HG03066 (cell line): ENCODE data around the gene SYNCRIP.
A peak's percentile ranks its signal among the peaks of the same experiment; 100 is the strongest.
"Not testable (repeated sequence)": the region's sequence is repeated elsewhere in the genome, so short reads cannot be mapped to it uniquely, and the experiment has no call there.

Experiments used
- ATAC-seq: cut with Tn5 transposase; IDR thresholded peaks from one replicate; pipeline ENCODE4 v1.9.1; 2021; ENCODE audit warnings: low read depth; ENCODE audit not compliant: unreplicated experiment

SYNCRIP gene

GRCh38 chr6:85600713-85601313 is 41.9 kb downstream of the SYNCRIP start:
- ATAC-seq, result no peak

DNA sequence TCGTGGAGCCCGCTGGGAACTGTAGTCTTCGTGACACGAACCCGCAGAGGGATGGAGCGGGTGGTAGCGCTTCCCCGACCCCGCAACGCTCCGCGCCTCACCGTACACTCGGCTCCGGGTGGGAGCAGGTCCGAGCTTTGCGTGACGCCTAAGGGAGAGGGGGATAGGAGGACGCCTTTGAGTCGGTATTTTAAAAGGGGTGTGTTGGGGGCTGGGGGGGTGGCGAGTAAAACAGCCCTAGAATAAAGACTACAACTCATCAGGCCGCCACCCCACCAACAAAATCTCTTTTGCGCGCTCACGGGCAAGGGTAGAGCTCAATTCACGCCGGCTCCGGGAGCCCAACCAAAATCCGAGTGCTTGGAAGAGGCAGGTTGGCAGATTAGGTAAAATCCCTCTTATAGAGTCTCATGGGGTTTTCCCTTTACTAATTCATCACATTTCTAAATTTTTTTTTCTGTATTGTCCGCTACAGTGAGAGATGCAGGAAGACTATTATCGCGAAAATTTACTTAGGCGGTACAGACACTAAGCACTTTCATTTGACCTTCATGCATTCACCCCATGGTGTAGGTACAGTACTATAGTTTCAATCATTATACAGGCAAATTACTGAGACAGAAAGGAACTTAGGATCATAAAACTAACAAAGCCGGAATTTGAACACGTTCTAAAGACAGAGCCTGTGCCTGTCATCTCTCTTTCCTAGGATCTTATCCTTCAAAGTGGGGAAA is 48.3 kb downstream of the SYNCRIP start:
- peak; percentile 11 for ATAC-seq

DNA sequence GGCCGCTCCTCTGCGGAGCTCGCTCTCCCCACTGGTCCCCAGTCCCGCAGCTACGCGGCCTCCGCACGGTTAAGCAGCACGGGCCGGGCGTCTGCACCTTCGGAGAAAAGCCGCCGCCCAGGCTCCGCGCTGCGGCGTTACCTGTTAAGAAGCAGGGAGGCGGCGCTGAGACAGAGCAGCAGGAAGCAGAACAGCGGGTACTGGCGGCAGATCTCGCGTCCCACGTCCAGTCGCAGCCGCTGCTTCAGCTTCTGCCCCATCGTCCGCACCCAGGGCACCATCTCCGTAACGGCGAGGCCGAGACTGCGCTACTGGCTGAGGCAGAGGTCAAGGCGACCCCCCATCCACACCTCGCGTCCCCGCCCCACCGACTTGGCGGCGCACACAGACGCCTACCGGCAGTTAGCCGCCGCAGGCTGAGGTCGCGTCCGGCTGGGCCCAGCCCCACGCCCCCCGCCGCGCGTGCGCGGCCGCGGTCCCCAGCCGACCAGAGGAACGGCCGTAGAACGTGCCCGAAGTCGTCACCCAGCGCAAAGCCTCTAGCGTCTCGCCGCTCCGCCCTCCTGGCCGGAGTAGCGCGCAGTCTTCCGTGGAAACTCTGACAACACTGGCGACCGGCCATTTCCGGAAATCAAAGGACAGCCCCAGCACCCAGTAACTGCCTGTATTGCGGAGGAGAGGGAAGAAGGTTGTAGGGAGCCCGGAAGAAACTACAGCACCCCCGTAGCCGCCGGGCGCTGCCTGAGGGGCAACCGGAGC is 49.1 kb downstream of the SYNCRIP start, which contains the start of gene SNX14:
TSS of gene SNX14 (minus strand) at position 421 of the 759 bp plus-strand sequence. CDS start at position 281, 140 bp downstream.
- peak; percentile 86 for ATAC-seq

DNA sequence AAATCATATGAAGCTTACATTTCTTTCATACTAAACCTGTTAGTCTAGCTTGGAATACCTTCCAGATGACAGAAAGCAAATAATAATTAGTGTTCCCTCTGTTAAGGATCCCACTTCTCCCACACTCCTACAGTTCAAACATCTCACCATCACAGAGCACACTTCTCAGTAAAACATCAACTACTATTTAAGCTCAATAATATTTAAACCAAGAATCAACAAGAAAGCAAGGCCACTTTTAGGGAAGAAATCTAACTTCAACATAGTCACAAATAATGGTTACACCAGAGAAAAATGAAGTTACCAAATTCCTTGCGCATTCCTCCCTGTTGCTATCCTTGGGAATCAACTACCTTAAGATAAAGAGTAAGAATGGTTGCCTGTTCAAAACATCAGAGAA is 50.7 kb downstream of the SYNCRIP start:
- no peak for ATAC-seq

DNA sequence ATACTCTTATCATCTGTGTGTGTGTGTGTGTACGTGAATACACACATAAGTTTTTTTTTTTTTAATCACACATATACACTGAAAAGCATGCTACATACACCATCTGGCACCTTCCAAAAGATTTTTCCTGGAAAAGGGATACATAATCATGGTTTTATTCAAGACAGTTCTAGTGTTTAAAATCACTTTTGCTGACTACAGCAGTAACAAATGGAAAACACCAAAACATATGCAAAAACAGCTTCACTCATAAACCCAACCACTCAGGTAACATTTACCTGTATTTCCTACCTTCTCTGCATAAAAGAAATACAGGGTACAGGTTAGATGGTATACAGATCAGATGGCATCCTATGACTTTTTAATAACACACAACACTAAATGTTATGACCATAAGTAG is 51.5 kb downstream of the SYNCRIP start:
- no peak for ATAC-seq

DNA sequence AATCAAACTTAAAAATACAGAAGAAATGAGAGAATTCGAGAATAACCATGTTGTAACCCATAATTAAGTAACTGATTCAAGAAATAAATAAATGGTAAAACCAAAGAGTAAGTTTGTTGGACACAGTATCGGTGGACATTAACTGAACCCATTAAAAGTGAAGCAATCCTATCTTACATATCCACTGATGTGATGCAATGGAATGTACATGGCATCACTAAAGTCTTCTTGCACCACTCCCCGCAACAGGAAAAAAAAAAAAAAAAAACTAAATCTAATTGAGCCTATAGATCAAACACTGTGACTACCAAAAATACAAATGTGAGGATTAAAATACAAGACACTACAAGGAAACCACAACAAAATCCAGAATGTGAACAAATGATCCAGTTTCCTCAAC is 56.9 kb downstream of the SYNCRIP start:
- ATAC-seq, result no peak

DNA sequence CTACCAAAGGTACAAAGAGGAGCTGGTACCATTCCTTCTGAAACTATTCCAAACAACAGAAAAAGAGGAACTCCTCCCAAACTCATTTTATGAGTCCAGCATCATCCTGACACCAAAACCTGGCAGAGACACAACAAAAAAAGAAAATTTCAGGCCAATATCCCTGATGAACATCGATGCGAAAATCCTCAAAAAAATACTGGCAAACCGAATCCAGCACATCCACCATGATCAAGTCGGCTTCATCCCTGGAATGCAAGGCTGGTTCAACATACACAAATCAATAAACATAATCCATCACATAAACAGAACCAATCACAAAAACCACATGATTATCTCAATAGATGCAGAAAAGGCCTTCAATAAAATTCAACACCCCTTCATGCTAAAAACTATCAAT is 59.9 kb downstream of the SYNCRIP start:
- ATAC-seq, result not testable (repeated sequence)

- no peak for ATAC-seq
These were observed 61.1 kb downstream of the SYNCRIP start for GRCh38 chr6:85581572-85581971.

- peak; percentile 82 for ATAC-seq
These were observed 61.8 kb downstream of the SYNCRIP start for GRCh38 chr6:85580878-85581267.

GRCh38 chr6:85580118-85580877 is 62.4 kb downstream of the SYNCRIP start:
- peak; percentile 20 for ATAC-seq

DNA sequence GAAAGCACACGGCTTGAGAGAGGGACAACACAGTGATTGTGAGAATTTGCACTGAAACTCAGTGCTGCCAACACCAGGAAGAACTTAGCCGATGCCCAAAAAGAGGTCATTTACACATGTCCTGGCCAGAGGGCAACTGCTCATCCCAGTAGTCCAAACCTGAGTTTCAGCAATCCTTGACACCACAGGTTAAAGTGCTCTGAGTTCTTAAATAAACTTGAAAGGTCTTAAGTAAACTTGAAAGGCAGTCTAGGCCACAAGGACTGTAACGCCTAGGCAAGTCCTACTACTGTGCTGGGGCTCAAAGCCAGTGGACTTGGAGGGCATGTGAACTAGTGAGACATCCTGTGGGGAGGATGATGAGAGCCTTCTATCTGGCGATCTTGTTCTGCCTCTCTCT is 63.1 kb downstream of the SYNCRIP start:
- no peak for ATAC-seq

GRCh38 chr6:85576476-85576875 is 66.2 kb downstream of the SYNCRIP start:
- ATAC-seq, result no peak

- ATAC-seq, result no peak
These were observed 67.6 kb downstream of the SYNCRIP start for GRCh38 chr6:85574932-85575598.

GRCh38 chr6:85569323-85569722 is 73.4 kb downstream of the SYNCRIP start:
- no peak for ATAC-seq

DNA sequence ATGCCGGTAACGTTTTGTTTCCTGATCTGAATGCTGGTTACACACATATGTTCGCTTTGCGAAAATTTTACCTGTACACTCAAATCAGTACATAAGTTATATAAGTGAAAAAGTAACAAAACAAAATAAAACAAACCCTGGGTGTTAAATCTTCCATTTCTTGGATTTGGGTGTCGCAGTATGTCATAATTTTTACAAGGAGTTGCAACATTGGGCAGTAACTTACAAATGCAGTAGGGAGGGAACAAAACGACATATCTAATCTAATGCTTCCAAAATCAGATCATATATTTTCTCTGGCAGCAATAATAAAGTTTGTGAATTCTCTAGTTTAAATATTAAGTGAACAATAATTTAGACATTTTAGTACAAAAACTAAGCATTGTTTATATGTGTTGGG is 74.3 kb downstream of the SYNCRIP start:
- ATAC-seq, result no peak

- no peak for ATAC-seq
These were observed 77.0 kb downstream of the SYNCRIP start for GRCh38 chr6:85565736-85566135.

- ATAC-seq, result not testable (repeated sequence)
These were observed 78.5 kb downstream of the SYNCRIP start for GRCh38 chr6:85564223-85564622.
